HepG2 (cell line): ENCODE results near the gene SLC35F6. TPM values are rescaled to one million over a fixed set of nuclear protein-coding genes. Genes with fewer than 3 reads are reported as not detected.

ENCODE experiments used
- ATF6 ChIP-seq: sonication (generic); formaldehyde crosslinking; conservative IDR thresholded peaks from 2 replicates; pipeline ENCODE4 v1.4.0; 2020; ENCODE audit warnings: missing genetic modification reagents
- HDAC2 ChIP-seq: sonication (generic); formaldehyde crosslinking; IDR thresholded peaks from 2 replicates; pipeline ENCODE4 v1.4.0; 2020; ENCODE audit warnings: missing genetic modification reagents
- MXD4 ChIP-seq: IDR thresholded peaks from 2 replicates; pipeline ENCODE4 v1.6.1; 2016; ENCODE audit warnings: mild to moderate bottlenecking, missing biosample characterization, missing genetic modification reagents
- RFXANK ChIP-seq: IDR thresholded peaks from 2 replicates; pipeline ENCODE4 v1.6.1; 2016
- SPEN ChIP-seq: sonication (generic); formaldehyde crosslinking; IDR thresholded peaks from 2 replicates; pipeline ENCODE4 v1.5.1; 2020; ENCODE audit warnings: low read depth, mild to moderate bottlenecking, missing genetic modification reagents
- ZNF562 ChIP-seq: sonication (generic); formaldehyde crosslinking; IDR thresholded peaks from 2 replicates; pipeline ENCODE4 v1.8.0; 2022; ENCODE audit warnings: missing genetic modification reagents, borderline replicate concordance
- polyA plus RNA-seq, 8 experiments: library from polyadenylated mRNA; depleted of rRNA in 3 of 8; stranded (reverse) in 7 of 8; unstranded in 1 of 8; fragments of >200 nt; fragmentation: Illumina TruSeq in 4 of 8; extraction: Trizol in 4 of 8; gene quantifications; 2 replicates each; pipeline versions ENCODE4 v1.2.1 to v1.2.3, GENCODE V29; 2011 to 2016; ENCODE audit warnings: low read depth in 4 of 8, missing spikeins in 1 of 8, mixed read lengths in 1 of 8; ENCODE audit not compliant: insufficient read depth in 1 of 8
- total RNA-seq, 5 experiments: library from RNA; depleted of rRNA; stranded (reverse); fragments of >200 nt; fragmentation: Illumina TruSeq; extraction: Trizol; gene quantifications; 2 replicates each; pipeline ENCODE4 v1.2.3, GENCODE V29; 2016; ENCODE audit warnings: low read depth in 1 of 5
- TF ChIP-seq, protein P1 (sequence below): IDR thresholded peaks from 2 replicates; pipeline ENCODE4 v1.6.1; 2016; ENCODE audit warnings: low read depth, missing genetic modification reagents, missing compliant biosample characterization
- TF ChIP-seq, protein P2 (sequence below): sonication (generic); formaldehyde crosslinking; IDR thresholded peaks from 2 replicates; pipeline ENCODE4 v1.5.0; 2020; ENCODE audit warnings: mild to moderate bottlenecking, missing genetic modification reagents, borderline replicate concordance
- TF ChIP-seq, protein P3 (sequence below): sonication (generic); formaldehyde crosslinking; IDR thresholded peaks from 2 replicates; pipeline ENCODE4 v1.4.0; 2020; ENCODE audit warnings: mild to moderate bottlenecking, missing genetic modification reagents

The SLC35F6 gene
- total and polyA plus RNA-seq, 2 of the 13 experiments (the other 11 are each of a cell fraction or from before 2014, with no cell fraction given): 15.2 to 21.2 TPM

- TF ChIP-seq, protein P1, sequence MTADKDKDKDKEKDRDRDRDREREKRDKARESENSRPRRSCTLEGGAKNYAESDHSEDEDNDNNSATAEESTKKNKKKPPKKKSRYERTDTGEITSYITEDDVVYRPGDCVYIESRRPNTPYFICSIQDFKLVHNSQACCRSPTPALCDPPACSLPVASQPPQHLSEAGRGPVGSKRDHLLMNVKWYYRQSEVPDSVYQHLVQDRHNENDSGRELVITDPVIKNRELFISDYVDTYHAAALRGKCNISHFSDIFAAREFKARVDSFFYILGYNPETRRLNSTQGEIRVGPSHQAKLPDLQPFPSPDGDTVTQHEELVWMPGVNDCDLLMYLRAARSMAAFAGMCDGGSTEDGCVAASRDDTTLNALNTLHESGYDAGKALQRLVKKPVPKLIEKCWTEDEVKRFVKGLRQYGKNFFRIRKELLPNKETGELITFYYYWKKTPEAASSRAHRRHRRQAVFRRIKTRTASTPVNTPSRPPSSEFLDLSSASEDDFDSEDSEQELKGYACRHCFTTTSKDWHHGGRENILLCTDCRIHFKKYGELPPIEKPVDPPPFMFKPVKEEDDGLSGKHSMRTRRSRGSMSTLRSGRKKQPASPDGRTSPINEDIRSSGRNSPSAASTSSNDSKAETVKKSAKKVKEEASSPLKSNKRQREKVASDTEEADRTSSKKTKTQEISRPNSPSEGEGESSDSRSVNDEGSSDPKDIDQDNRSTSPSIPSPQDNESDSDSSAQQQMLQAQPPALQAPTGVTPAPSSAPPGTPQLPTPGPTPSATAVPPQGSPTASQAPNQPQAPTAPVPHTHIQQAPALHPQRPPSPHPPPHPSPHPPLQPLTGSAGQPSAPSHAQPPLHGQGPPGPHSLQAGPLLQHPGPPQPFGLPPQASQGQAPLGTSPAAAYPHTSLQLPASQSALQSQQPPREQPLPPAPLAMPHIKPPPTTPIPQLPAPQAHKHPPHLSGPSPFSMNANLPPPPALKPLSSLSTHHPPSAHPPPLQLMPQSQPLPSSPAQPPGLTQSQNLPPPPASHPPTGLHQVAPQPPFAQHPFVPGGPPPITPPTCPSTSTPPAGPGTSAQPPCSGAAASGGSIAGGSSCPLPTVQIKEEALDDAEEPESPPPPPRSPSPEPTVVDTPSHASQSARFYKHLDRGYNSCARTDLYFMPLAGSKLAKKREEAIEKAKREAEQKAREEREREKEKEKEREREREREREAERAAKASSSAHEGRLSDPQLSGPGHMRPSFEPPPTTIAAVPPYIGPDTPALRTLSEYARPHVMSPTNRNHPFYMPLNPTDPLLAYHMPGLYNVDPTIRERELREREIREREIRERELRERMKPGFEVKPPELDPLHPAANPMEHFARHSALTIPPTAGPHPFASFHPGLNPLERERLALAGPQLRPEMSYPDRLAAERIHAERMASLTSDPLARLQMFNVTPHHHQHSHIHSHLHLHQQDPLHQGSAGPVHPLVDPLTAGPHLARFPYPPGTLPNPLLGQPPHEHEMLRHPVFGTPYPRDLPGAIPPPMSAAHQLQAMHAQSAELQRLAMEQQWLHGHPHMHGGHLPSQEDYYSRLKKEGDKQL: no peak
- no peak for TF ChIP-seq MXD4 (CRISPR knock-in tag)
- TF ChIP-seq, protein P2, sequence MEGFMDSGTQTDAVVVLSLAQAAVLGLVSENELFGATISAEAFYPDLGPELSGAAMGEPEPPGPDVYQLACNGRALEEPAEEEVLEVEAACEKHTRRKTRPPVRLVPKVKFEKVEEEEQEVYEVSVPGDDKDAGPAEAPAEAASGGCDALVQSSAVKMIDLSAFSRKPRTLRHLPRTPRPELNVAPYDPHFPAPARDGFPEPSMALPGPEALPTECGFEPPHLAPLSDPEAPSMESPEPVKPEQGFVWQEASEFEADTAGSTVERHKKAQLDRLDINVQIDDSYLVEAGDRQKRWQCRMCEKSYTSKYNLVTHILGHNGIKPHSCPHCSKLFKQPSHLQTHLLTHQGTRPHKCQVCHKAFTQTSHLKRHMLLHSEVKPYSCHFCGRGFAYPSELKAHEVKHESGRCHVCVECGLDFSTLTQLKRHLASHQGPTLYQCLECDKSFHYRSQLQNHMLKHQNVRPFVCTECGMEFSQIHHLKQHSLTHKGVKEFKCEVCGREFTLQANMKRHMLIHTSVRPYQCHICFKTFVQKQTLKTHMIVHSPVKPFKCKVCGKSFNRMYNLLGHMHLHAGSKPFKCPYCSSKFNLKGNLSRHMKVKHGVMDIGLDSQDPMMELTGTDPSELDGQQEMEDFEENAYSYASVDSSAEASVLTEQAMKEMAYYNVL (CRISPR knock-in tag): no peak
- TF ChIP-seq ZNF562 (CRISPR knock-in tag): no peak
- TF ChIP-seq HDAC2 (CRISPR knock-in tag): no peak
- TF ChIP-seq, protein P3, sequence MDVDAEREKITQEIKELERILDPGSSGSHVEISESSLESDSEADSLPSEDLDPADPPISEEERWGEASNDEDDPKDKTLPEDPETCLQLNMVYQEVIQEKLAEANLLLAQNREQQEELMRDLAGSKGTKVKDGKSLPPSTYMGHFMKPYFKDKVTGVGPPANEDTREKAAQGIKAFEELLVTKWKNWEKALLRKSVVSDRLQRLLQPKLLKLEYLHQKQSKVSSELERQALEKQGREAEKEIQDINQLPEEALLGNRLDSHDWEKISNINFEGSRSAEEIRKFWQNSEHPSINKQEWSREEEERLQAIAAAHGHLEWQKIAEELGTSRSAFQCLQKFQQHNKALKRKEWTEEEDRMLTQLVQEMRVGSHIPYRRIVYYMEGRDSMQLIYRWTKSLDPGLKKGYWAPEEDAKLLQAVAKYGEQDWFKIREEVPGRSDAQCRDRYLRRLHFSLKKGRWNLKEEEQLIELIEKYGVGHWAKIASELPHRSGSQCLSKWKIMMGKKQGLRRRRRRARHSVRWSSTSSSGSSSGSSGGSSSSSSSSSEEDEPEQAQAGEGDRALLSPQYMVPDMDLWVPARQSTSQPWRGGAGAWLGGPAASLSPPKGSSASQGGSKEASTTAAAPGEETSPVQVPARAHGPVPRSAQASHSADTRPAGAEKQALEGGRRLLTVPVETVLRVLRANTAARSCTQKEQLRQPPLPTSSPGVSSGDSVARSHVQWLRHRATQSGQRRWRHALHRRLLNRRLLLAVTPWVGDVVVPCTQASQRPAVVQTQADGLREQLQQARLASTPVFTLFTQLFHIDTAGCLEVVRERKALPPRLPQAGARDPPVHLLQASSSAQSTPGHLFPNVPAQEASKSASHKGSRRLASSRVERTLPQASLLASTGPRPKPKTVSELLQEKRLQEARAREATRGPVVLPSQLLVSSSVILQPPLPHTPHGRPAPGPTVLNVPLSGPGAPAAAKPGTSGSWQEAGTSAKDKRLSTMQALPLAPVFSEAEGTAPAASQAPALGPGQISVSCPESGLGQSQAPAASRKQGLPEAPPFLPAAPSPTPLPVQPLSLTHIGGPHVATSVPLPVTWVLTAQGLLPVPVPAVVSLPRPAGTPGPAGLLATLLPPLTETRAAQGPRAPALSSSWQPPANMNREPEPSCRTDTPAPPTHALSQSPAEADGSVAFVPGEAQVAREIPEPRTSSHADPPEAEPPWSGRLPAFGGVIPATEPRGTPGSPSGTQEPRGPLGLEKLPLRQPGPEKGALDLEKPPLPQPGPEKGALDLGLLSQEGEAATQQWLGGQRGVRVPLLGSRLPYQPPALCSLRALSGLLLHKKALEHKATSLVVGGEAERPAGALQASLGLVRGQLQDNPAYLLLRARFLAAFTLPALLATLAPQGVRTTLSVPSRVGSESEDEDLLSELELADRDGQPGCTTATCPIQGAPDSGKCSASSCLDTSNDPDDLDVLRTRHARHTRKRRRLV: no peak
- TF ChIP-seq RFXANK (CRISPR knock-in tag): 0 out of 2 replicates have a peak, but pooled peaks have one; percentile 52
- TF ChIP-seq SPEN (CRISPR knock-in tag): no peak
- no peak for TF ChIP-seq ATF6
Measured at GRCh38 chr2:26757873-26758789, 6.0 kb upstream of the SLC35F6 start (continued).
